ENCODE results near the gene OR2W3. TPM values are rescaled to one million over a fixed set of nuclear protein-coding genes. Genes with fewer than 3 reads are reported as not detected.
A peak's percentile ranks its signal among the peaks of the same experiment; 100 is the strongest.

Gene OR2W3
- total and polyA plus RNA-seq, 2 of the 8 experiments (the other 6 are each of a cell fraction or from before 2014, with no cell fraction given): 0.12 to 1.1 TPM

- H3K79me2 ChIP-seq (ENCODE audit: control insufficient read depth in 1 of 2, insufficient read depth in 2 of 2, low read length in 2 of 2): no peaks in the 10 kb centered on the region
- no peak overlapping the region for H3K27ac ChIP-seq (ENCODE audit: low read depth, low read length)
- no peak overlapping the region for H2AK5ac ChIP-seq (ENCODE audit: low read depth, low read length)
- H3K56ac ChIP-seq (replicated peaks; ENCODE audit: insufficient read length, low read depth, low read length): no peak overlapping the region
- TF ChIP-seq PHF8 (conservative IDR thresholded peaks at IDR 0.05; ENCODE audit: low read depth, low read length) (no peak), RFX5 (IDR thresholded peaks at IDR 0.05; ENCODE audit: borderline replicate concordance, low read depth, low read length) (no peak), NRF1 (IDR thresholded peaks at IDR 0.05; ENCODE audit: low read depth, low read length) (no peak)
- H3K79me1 ChIP-seq (ENCODE audit: low read depth, low read length): no peaks in the 10 kb centered on the region
- no peak overlapping the region for H2BK15ac ChIP-seq (ENCODE audit: low read length)
- H2BK120ac ChIP-seq (replicated peaks; ENCODE audit: low read depth, low read length): peak overlapping the region; percentile 15
- no peaks in the 10 kb centered on the region for H4K20me1 ChIP-seq (replicated peaks in 1 of 2; ENCODE audit: control insufficient read depth in 1 of 2, insufficient read depth in 2 of 2, low read length in 2 of 2)
- no peak for DNase-seq (ENCODE audit: low read depth in 1 of 2, low spot score in 2 of 2)
- H2BK12ac ChIP-seq (ENCODE audit: low read depth, low read length): no peak overlapping the region
- H2AFZ ChIP-seq (ENCODE audit: low read length): no peak overlapping the region
- no peak overlapping the region for H2BK20ac ChIP-seq (ENCODE audit: low read length)
- H3K4me3 ChIP-seq (ENCODE audit: extremely low read depth in 1 of 4, insufficient read depth in 2 of 4, low read depth in 3 of 4, low read length in 4 of 4): no peak overlapping the region
- ChIA-PET CTCF (ENCODE audit: partially characterized antibody) (no interaction called here), POLR2A (ENCODE audit: partially characterized antibody) (no interaction called here)
- no peak overlapping the region for H2BK5ac ChIP-seq (ENCODE audit: low read depth, low read length)
- H3K27me3 ChIP-seq (replicated peaks in 1 of 4; ENCODE audit: control insufficient read depth in 3 of 4, extremely low read depth in 1 of 4, insufficient read depth in 3 of 4, low read length in 3 of 4): no peaks in the 10 kb centered on the region
- H3K4me2 ChIP-seq (ENCODE audit: insufficient read depth in 1 of 2, low read depth in 2 of 2, low read length in 2 of 2): no peak overlapping the region
- no peak overlapping the region for H4K91ac ChIP-seq (replicated peaks; ENCODE audit: insufficient read length, low read length)
- no peak overlapping the region for H4K8ac ChIP-seq (ENCODE audit: extremely low read depth, insufficient read depth, low read length)
- no peak overlapping the region for H3K23ac ChIP-seq (ENCODE audit: insufficient read length)
- H3K14ac ChIP-seq (ENCODE audit: insufficient read length): no peak overlapping the region
- no peak overlapping the region for H3K18ac ChIP-seq (ENCODE audit: extremely low read depth, low read length)
- no peaks in the 10 kb centered on the region for H3K4me1 ChIP-seq (replicated peaks in 1 of 4; ENCODE audit: control insufficient read depth in 3 of 4, insufficient read depth in 4 of 4, low read length in 3 of 4)
- H3K9ac ChIP-seq (replicated peaks in 1 of 4; ENCODE audit: extremely low read depth in 1 of 4, low read depth in 3 of 4, low read length in 3 of 4): no peak overlapping the region
- 90% methylated on average over 10 of the region's 10 CpGs; no CpG with 5 or more reads in 1 of the 2 experiments for WGBS, 2 experiments (ENCODE audit: extremely low coverage in 1 of 2, insufficient coverage in 1 of 2, insufficient read length in 1 of 2, insufficient replicate concordance in 2 of 2, low coverage in 1 of 2, low lambda C conversion rate in 2 of 2, missing lambda C conversion rate in 1 of 2)
- H3K36me3 ChIP-seq (ENCODE audit: control insufficient read depth in 2 of 4, insufficient read depth in 4 of 4, low read length in 3 of 4): no peaks in the 10 kb centered on the region; a peak in 1 of 8 replicates
- peaks cover 38 to 44% of the 10 kb centered on the region in 2 experiments for H3K9me3 ChIP-seq (ENCODE audit: insufficient read depth in 2 of 2, low read depth in 1 of 2, low read length in 1 of 2)
- H3K4ac ChIP-seq (replicated peaks; ENCODE audit: insufficient read length, low read depth, low read length): no peak overlapping the region
- H4K5ac ChIP-seq (ENCODE audit: insufficient read length, low read depth, low read length): no peak overlapping the region
- no peaks in the 10 kb centered on the region for H3K23me2 ChIP-seq (ENCODE audit: low read depth, low read length)
- no peak for FAIRE-seq
Observed at GRCh38 chr1:247884797-247885413, 10.5 kb upstream of the OR2W3 start.

Data from H1 (cell line).